Measurements from ENCODE around the gene FLYWCH2.

The FLYWCH2 gene

GRCh38 chr16:2882650-2883457 is at the start of gene FLYWCH2:
Gene FLYWCH2 (plus strand): TSS chr16:2883215. CDS start chr16:2896450, 13,235 bp downstream.
- peak; percentile 100 for DNase-seq

GRCh38 chr16:2833776-2834175 is 49.2 kb upstream of the FLYWCH2 start:
- DNase-seq = no peak

- DNase-seq = no peak
Measured at GRCh38 chr16:2834968-2835367, 48.0 kb upstream of the FLYWCH2 start.

- no peak for DNase-seq
Measured at GRCh38 chr16:2835638-2836493, 47.1 kb upstream of the FLYWCH2 start.

GRCh38 chr16:2836646-2837508 is 46.1 kb upstream of the FLYWCH2 start:
- no peak for DNase-seq

- peak; percentile 65 for DNase-seq
Measured at GRCh38 chr16:2838928-2839327, 44.1 kb upstream of the FLYWCH2 start.

- DNase-seq = no peak
Measured at GRCh38 chr16:2839650-2840450, 43.2 kb upstream of the FLYWCH2 start.

- no peak for DNase-seq
Measured at GRCh38 chr16:2840914-2841313, 42.1 kb upstream of the FLYWCH2 start.

GRCh38 chr16:2841606-2842339 is 41.2 kb upstream of the FLYWCH2 start:
- DNase-seq = no peak

- DNase-seq = peak; percentile 68
Measured at GRCh38 chr16:2842340-2843000, 40.5 kb upstream of the FLYWCH2 start.

- DNase-seq = no peak
Measured at GRCh38 chr16:2843526-2843925, 39.5 kb upstream of the FLYWCH2 start.

GRCh38 chr16:2845116-2845515 is 37.9 kb upstream of the FLYWCH2 start:
- no peak for DNase-seq

GRCh38 chr16:2846511-2847310 is 36.3 kb upstream of the FLYWCH2 start:
- DNase-seq = no peak

GRCh38 chr16:2848933-2849725 is 33.9 kb upstream of the FLYWCH2 start:
- DNase-seq = no peak

- DNase-seq = no peak
Measured at GRCh38 chr16:2852003-2852730, 30.8 kb upstream of the FLYWCH2 start.

- DNase-seq = no peak
Measured at GRCh38 chr16:2852731-2853507, 30.1 kb upstream of the FLYWCH2 start.

GRCh38 chr16:2853531-2854073 is 29.4 kb upstream of the FLYWCH2 start:
- DNase-seq = no peak
